SK-N-SH treated with all-trans-retinoic acid at 6 μM for 48 hours (cell line): ENCODE measurements around the gene CLCN6.

ENCODE experiments used
- ATAC-seq: fragments of 200-7000 bp; cut with Tn5 transposase; 3 replicates; pipeline ENCODE4 v1.9.1; 2020; ENCODE audit warnings: mild to moderate bottlenecking, moderate library complexity
- CREB5 ChIP-seq: fragments of 250-450 bp; sonication (Bioruptor Pico); IDR thresholded peaks from 2 replicates; pipeline ENCODE4 v1.5.1; 2020; ENCODE audit warnings: low read depth, mild to moderate bottlenecking, moderate library complexity
- CSRNP3 ChIP-seq: fragments of 250-450 bp; sonication (Bioruptor Pico); IDR thresholded peaks from 2 replicates; pipeline ENCODE4 v1.5.1; 2021; ENCODE audit warnings: mild to moderate bottlenecking, moderate library complexity
- ESRRG ChIP-seq: fragments of 250-450 bp; sonication (Bioruptor Pico); IDR thresholded peaks from 2 replicates; pipeline ENCODE4 v1.6.1; 2021; ENCODE audit warnings: mild to moderate bottlenecking
- ISL1 ChIP-seq: fragments of 250-450 bp; sonication (Bioruptor Pico); IDR thresholded peaks from 2 replicates; pipeline ENCODE4 v2.1.2; 2022; ENCODE audit warnings: mild to moderate bottlenecking, moderate library complexity
- OSR1 ChIP-seq: fragments of 250-450 bp; sonication (Bioruptor Pico); IDR thresholded peaks from 2 replicates; pipeline ENCODE4 v1.8.0; 2022; ENCODE audit warnings: moderate library complexity, mild to moderate bottlenecking, inconsistent platforms
- PATZ1 ChIP-seq: fragments of 250-450 bp; sonication (Bioruptor Pico); IDR thresholded peaks from 2 replicates; pipeline ENCODE4 v1.8.0; 2020; ENCODE audit warnings: mild to moderate bottlenecking, moderate library complexity, borderline replicate concordance
- POU6F1 ChIP-seq: fragments of 250-450 bp; sonication (Bioruptor Pico); IDR thresholded peaks from 2 replicates; pipeline ENCODE4 v1.8.0; 2021; ENCODE audit warnings: low read depth, mild to moderate bottlenecking, moderate library complexity, borderline replicate concordance
- PPARA ChIP-seq: fragments of 250-450 bp; sonication (Bioruptor Pico); IDR thresholded peaks from 2 replicates; pipeline ENCODE4 v1.5.0; 2020; ENCODE audit warnings: mild to moderate bottlenecking, borderline replicate concordance
- RARB ChIP-seq: fragments of 250-450 bp; sonication (Bioruptor Pico); IDR thresholded peaks from 2 replicates; pipeline ENCODE4 v1.8.0; 2021; ENCODE audit warnings: mild to moderate bottlenecking, moderate library complexity
- SNAI2 ChIP-seq: fragments of 250-450 bp; sonication (Bioruptor Pico); IDR thresholded peaks from 2 replicates; pipeline ENCODE4 v1.5.0; 2020; ENCODE audit warnings: mild to moderate bottlenecking, moderate library complexity
- TOX ChIP-seq: fragments of 250-450 bp; sonication (Bioruptor Pico); IDR thresholded peaks from 2 replicates; pipeline ENCODE4 v1.8.0; 2021; ENCODE audit warnings: mild to moderate bottlenecking, moderate library complexity, borderline replicate concordance
- TSHZ2 ChIP-seq: fragments of 250-450 bp; sonication (Bioruptor Pico); IDR thresholded peaks from 2 replicates; pipeline ENCODE4 v1.5.0; 2020; ENCODE audit warnings: mild to moderate bottlenecking, moderate library complexity
- ZC3H10 ChIP-seq: fragments of 250-450 bp; sonication (Bioruptor Pico); IDR thresholded peaks from 2 replicates; pipeline ENCODE4 v1.5.1; 2021; ENCODE audit warnings: mild to moderate bottlenecking, moderate library complexity
- ZFP30 ChIP-seq: fragments of 450-650 bp; formaldehyde crosslinking; IDR thresholded peaks from 2 replicates; pipeline ENCODE4 v1.5.0; 2022; ENCODE audit warnings: mild to moderate bottlenecking, moderate library complexity
- ZNF70 ChIP-seq: fragments of 450-650 bp; formaldehyde crosslinking; IDR thresholded peaks from 2 replicates; pipeline ENCODE4 v1.5.0; 2020; ENCODE audit warnings: mild to moderate bottlenecking, moderate library complexity
- ZNF8 ChIP-seq: fragments of 450-650 bp; formaldehyde crosslinking; IDR thresholded peaks from 2 replicates; pipeline ENCODE4 v1.5.0; 2020; ENCODE audit warnings: mild to moderate bottlenecking, moderate library complexity

CLCN6 gene

GRCh38 chr1:11795238-11795890 is 10.6 kb upstream of the CLCN6 start:
- no peak for ATAC-seq
- TF ChIP-seq SNAI2 (CRISPR knock-in tag), result no peak

GRCh38 chr1:11796036-11796828 is 9.8 kb upstream of the CLCN6 start:
- no peak for ATAC-seq
- no peak for TF ChIP-seq ZC3H10 (CRISPR knock-in tag)
- TF ChIP-seq PPARA (CRISPR knock-in tag), result no peak
- no peak for TF ChIP-seq OSR1 (CRISPR knock-in tag)

- TF ChIP-seq ESRRG (CRISPR knock-in tag) (no peak), ZNF8 (CRISPR knock-in tag) (no peak), TOX (no peak)
- TF ChIP-seq, all 23 proteins: peak for 0
- no peak for ATAC-seq
Observed at GRCh38 chr1:11797525-11798216, 8.3 kb upstream of the CLCN6 start.

GRCh38 chr1:11799099-11799498 is 6.9 kb upstream of the CLCN6 start:
- ATAC-seq, result no peak
- TF ChIP-seq TOX (no peak), ZNF8 (CRISPR knock-in tag) (no peak), TSHZ2 (no peak), ESRRG (CRISPR knock-in tag) (no peak), ZFP30 (no peak), SNAI2 (CRISPR knock-in tag) (no peak), CSRNP3 (no peak), POU6F1 (CRISPR knock-in tag) (no peak), PATZ1 (CRISPR knock-in tag) (no peak), RARB (CRISPR knock-in tag) (no peak), ZNF70 (no peak), ISL1 (no peak), ZC3H10 (CRISPR knock-in tag) (no peak), CREB5 (CRISPR knock-in tag) (no peak)
- TF ChIP-seq, all 23 proteins: peak for 0
